K562 (cell line): ENCODE results near the gene ZNF48. TPM values are rescaled to one million over a fixed set of nuclear protein-coding genes. Genes with fewer than 3 reads are reported as not detected.

Source experiments
- ATF6 ChIP-seq: sonication (generic); formaldehyde crosslinking; IDR thresholded peaks from 2 replicates; pipeline ENCODE4 v1.4.0; 2020; ENCODE audit warnings: mild to moderate bottlenecking, missing genetic modification reagents
- ZNF282 ChIP-seq: sonication (generic); formaldehyde crosslinking; IDR thresholded peaks from 2 replicates; pipeline ENCODE4 v1.8.1; 2023; ENCODE audit warnings: missing genetic modification reagents
- polyA plus RNA-seq, 8 experiments: library from polyadenylated mRNA; depleted of rRNA in 4 of 8; stranded (reverse) in 5 of 8; unstranded in 3 of 8; fragments of >200 nt; fragmentation: Nextera tagmentation in 2 of 8; fragmentation: Illumina TruSeq in 1 of 8; extraction: Ambion mirVana in 2 of 8; extraction: Trizol in 1 of 8; gene quantifications; 2 replicates each; pipeline versions ENCODE4 v1.2.1 to v1.2.3, GENCODE V29; 2011 to 2014; ENCODE audit warnings: inconsistent platforms in 1 of 8, missing spikeins in 1 of 8
- total RNA-seq, 7 experiments: library from RNA; depleted of rRNA in 6 of 7; stranded (reverse); fragments of >200 nt in 6 of 7; fragmentation: Illumina TruSeq in 2 of 7; extraction: Trizol in 2 of 7; gene quantifications; 2 replicates each; pipeline versions ENCODE4 v1.2.1 to v1.2.3, GENCODE V29; 2011 to 2021; ENCODE audit warnings: low replicate concordance in 1 of 7
- TF ChIP-seq, protein P1 (sequence below), 2 experiments: IDR thresholded peaks; 2 replicates each; pipeline ENCODE4 v1.6.1; 2012; ENCODE audit warnings: improper control_type of control experiment in 2 of 2, low read depth in 2 of 2, low read length in 2 of 2, borderline replicate concordance in 1 of 2

Gene ZNF48
- total and polyA plus RNA-seq, 9 of the 15 experiments (the other 6 are each of a cell fraction or from before 2014, with no cell fraction given): 0.38 to 11.6 (median 4.7) TPM

- TF ChIP-seq, protein P1, sequence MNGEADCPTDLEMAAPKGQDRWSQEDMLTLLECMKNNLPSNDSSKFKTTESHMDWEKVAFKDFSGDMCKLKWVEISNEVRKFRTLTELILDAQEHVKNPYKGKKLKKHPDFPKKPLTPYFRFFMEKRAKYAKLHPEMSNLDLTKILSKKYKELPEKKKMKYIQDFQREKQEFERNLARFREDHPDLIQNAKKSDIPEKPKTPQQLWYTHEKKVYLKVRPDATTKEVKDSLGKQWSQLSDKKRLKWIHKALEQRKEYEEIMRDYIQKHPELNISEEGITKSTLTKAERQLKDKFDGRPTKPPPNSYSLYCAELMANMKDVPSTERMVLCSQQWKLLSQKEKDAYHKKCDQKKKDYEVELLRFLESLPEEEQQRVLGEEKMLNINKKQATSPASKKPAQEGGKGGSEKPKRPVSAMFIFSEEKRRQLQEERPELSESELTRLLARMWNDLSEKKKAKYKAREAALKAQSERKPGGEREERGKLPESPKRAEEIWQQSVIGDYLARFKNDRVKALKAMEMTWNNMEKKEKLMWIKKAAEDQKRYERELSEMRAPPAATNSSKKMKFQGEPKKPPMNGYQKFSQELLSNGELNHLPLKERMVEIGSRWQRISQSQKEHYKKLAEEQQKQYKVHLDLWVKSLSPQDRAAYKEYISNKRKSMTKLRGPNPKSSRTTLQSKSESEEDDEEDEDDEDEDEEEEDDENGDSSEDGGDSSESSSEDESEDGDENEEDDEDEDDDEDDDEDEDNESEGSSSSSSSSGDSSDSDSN (IDR thresholded peaks at IDR 0.05; ENCODE audit: borderline replicate concordance in 1 of 2, low read depth in 2 of 2, low read length in 2 of 2): no peak
- TF ChIP-seq ZNF282 (CRISPR knock-in tag) (no peak), ATF6 (no peak)
- TF ChIP-seq, all 486 proteins: peak for 138
Measured at GRCh38 chr16:30378236-30379157, 16.7 kb upstream of the ZNF48 start (continued).
